ENCODE measurements around the gene CCL13. TPM values are rescaled to one million over a fixed set of nuclear protein-coding genes. Genes with fewer than 3 reads are reported as not detected.

The CCL13 gene
- total RNA-seq, 2 donors from 2014 or later = not detected

DNA sequence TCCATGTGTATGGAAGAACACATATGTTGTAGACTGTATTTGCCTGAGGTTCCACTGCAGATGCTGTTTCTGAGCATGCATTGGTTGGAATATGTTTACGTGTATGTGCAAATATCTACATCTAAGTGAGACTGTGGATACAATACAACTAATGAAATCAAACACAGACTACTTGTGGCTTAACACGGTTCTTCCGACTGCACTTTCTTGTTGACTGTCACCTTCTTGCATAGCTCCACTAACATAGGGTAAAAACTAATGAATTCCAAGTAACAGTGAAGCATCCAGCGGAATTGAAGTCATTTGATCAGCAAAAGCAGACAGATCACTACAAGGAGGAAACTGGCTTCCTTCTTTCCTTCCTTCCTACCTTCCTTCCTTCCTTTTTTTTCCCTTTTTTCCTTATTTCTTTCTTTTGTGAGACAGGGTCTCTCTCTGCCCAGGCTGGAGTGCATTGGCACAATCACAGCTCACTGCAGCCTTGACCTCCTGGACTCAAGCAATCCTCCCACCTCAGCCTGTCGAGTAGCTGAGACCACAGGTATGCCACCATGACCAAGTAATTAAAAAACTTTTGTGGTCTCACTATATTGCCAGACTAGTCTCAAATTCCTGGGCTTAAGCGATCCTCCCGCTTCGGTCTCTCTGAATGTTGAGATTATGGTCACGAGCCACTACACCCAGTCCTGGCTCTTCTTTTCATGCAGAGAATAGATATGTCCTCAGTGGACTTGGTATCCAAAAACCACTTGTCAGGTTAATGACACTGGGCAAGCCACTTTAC is 28.7 kb downstream of the CCL13 start:
- H3K4me1 Mint-ChIP-seq = peaks cover 23% of the 10 kb centered on the region
- 85 to 89% methylated on average over 6 to 8 of the region's 9 CpGs for WGBS, 2 experiments (ENCODE audit: insufficient coverage in 1 of 2, insufficient read length in 1 of 2)
- peak; percentile 33 for DNase-seq
- no peaks in the 10 kb centered on the region for H3K36me3 ChIP-seq (ENCODE audit: control insufficient read depth, insufficient read depth, low read length)
- TF ChIP-seq, protein P1, sequence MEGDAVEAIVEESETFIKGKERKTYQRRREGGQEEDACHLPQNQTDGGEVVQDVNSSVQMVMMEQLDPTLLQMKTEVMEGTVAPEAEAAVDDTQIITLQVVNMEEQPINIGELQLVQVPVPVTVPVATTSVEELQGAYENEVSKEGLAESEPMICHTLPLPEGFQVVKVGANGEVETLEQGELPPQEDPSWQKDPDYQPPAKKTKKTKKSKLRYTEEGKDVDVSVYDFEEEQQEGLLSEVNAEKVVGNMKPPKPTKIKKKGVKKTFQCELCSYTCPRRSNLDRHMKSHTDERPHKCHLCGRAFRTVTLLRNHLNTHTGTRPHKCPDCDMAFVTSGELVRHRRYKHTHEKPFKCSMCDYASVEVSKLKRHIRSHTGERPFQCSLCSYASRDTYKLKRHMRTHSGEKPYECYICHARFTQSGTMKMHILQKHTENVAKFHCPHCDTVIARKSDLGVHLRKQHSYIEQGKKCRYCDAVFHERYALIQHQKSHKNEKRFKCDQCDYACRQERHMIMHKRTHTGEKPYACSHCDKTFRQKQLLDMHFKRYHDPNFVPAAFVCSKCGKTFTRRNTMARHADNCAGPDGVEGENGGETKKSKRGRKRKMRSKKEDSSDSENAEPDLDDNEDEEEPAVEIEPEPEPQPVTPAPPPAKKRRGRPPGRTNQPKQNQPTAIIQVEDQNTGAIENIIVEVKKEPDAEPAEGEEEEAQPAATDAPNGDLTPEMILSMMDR (conservative IDR thresholded peaks at IDR 0.05) = no peak
- no peaks in the 10 kb centered on the region for H3K4me1 ChIP-seq (ENCODE audit: control insufficient read depth, insufficient read depth, low read length)
- no peak overlapping the region for H3K27ac ChIP-seq (ENCODE audit: low read depth, low read length)
- H3K36me3 Mint-ChIP-seq (ENCODE audit: low read depth) = no peaks in the 10 kb centered on the region
- no peaks in the 10 kb centered on the region for H3K27me3 ChIP-seq (ENCODE audit: control insufficient read depth, insufficient read depth, low read length, poor library complexity, severe bottlenecking)
- no peak overlapping the region for H3K27ac Mint-ChIP-seq
- no peaks in the 10 kb centered on the region for H3K9me3 ChIP-seq (ENCODE audit: control insufficient read depth, low read length)
- no peak overlapping the region for H3K4me3 Mint-ChIP-seq
- H3K27me3 Mint-ChIP-seq (ENCODE audit: insufficient read depth) = peaks cover 10% of the 10 kb centered on the region
- H3K4me3 ChIP-seq (ENCODE audit: low read length) = no peak overlapping the region
- H3K9ac ChIP-seq (ENCODE audit: extremely low read depth, low read length, poor library complexity, severe bottlenecking) = no peak overlapping the region
- H3K9me3 Mint-ChIP-seq = no peaks in the 10 kb centered on the region

DNA sequence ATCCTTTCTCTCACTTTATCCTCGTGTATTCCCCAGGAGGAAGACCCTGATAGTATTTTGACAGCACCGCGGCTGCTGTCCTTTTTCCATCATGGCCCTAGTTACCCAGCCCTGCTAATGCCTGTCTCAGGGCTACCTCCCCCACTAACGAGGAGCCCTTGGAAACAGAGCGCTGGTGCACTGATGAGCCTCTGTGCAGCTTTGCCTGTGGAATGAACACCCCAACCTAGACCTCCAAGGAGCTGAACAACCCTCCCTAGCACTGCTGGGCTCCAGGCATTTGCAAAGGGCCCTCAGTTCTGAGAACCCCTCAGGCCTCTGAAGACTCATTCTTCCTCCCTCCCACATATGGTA is 30.0 kb downstream of the CCL13 start:
- H3K4me1 Mint-ChIP-seq = peaks cover 12% of the 10 kb centered on the region
- Histone ChIP-seq H3K36me3 (ENCODE audit: control insufficient read depth, insufficient read depth, low read length) (no peaks in the 10 kb centered on the region), H3K4me3 (ENCODE audit: low read length) (no peak overlapping the region), H3K9me3 (ENCODE audit: control insufficient read depth, low read length) (no peaks in the 10 kb centered on the region), H3K27ac (ENCODE audit: low read depth, low read length) (no peak overlapping the region), H3K27me3 (ENCODE audit: control insufficient read depth, insufficient read depth, low read length, poor library complexity, severe bottlenecking) (no peaks in the 10 kb centered on the region), H3K9ac (ENCODE audit: extremely low read depth, low read length, poor library complexity, severe bottlenecking) (no peak overlapping the region), H3K4me1 (ENCODE audit: control insufficient read depth, insufficient read depth, low read length) (no peaks in the 10 kb centered on the region)
- peaks cover 13% of the 10 kb centered on the region for H3K27me3 Mint-ChIP-seq (ENCODE audit: insufficient read depth)
- 92 to 95% methylated on average over 4 to 5 of the region's 5 CpGs for WGBS, 2 experiments (ENCODE audit: insufficient coverage in 1 of 2, insufficient read length in 1 of 2)
- no peak overlapping the region for H3K27ac Mint-ChIP-seq
- H3K4me3 Mint-ChIP-seq = no peak overlapping the region
- no peaks in the 10 kb centered on the region for H3K36me3 Mint-ChIP-seq (ENCODE audit: low read depth)
- DNase-seq = peak; percentile 35
- TF ChIP-seq, protein P1 (conservative IDR thresholded peaks at IDR 0.05) = no peak
- no peaks in the 10 kb centered on the region for H3K9me3 Mint-ChIP-seq

DNA sequence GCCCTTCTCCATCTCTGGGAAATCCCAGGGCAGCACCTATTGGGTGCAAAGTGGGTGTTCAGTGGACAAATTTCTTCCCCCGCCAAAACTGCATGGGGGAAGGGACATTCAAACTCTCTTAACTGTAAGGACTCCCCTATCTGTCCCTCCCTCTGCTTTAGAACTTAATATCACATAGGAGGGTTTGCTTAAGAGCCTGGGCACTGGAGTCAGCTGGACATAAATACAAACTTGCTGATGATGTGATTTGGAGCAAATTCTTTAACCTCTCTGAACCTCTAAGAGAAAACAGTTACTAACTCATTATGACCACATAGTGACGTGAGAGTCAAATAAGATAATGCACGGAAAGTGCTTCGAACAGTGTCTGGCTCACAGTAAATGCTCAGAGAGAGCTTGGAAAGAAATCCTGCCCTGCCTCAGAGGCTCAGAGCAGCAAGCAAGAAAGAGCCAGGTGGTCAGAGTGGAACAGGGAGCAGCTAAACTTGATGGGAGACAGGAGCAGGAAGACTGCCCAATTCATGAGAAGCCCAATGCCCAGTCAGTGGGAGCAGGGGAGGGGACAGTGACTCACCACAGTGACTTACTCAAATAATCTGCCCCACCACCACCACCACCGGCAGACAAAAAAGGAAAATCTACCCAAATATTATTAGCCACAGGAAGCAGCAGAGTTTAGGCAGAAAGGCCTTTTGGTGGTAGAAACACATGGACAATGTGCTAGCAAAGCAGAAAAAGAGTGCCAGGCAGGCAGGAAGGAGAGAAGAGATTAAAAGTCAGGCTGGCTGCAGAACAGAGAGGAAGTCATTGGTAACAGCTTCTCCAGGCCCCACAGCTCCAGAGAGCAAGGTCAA is 30.6 kb downstream of the CCL13 start:
- Histone ChIP-seq H3K36me3 (ENCODE audit: control insufficient read depth, insufficient read depth, low read length) (no peaks in the 10 kb centered on the region), H3K27ac (ENCODE audit: low read depth, low read length) (no peak overlapping the region), H3K27me3 (ENCODE audit: control insufficient read depth, insufficient read depth, low read length, poor library complexity, severe bottlenecking) (no peaks in the 10 kb centered on the region), H3K9me3 (ENCODE audit: control insufficient read depth, low read length) (no peaks in the 10 kb centered on the region), H3K4me3 (ENCODE audit: low read length) (no peak overlapping the region), H3K9ac (ENCODE audit: extremely low read depth, low read length, poor library complexity, severe bottlenecking) (no peak overlapping the region), H3K4me1 (ENCODE audit: control insufficient read depth, insufficient read depth, low read length) (no peaks in the 10 kb centered on the region)
- Mint-ChIP-seq H3K9me3 (no peaks in the 10 kb centered on the region), H3K4me1 (peaks cover 12% of the 10 kb centered on the region), H3K36me3 (ENCODE audit: low read depth) (no peaks in the 10 kb centered on the region), H3K27ac (no peak overlapping the region), H3K27me3 (ENCODE audit: insufficient read depth) (peaks cover 13% of the 10 kb centered on the region), H3K4me3 (no peak overlapping the region)
- TF ChIP-seq, protein P1 (conservative IDR thresholded peaks at IDR 0.05) = no peak
- peak; percentile 65 for DNase-seq
- 90 to 93% methylated on average over 3 to 5 of the region's 5 CpGs for WGBS, 2 experiments (ENCODE audit: insufficient coverage in 1 of 2, insufficient read length in 1 of 2)
